ENCODE data around the gene SPEN.

Gene SPEN

GRCh38 chr1:15836772-15837669, 10.5 kb upstream of the SPEN start:
- no peak for TF ChIP-seq CTCF (conservative IDR thresholded peaks at IDR 0.05; ENCODE audit: low read depth, low read length)
- Histone ChIP-seq H3K27me3 (ENCODE audit: insufficient read depth, low read depth) (no peaks in the 10 kb centered on the region), H2AFZ (ENCODE audit: low read depth) (peak overlapping the region; percentile 64; the same call in 1 of the 2 replicates), H3K4me1 (ENCODE audit: low read depth, poor library complexity, severe bottlenecking) (peaks cover 12% of the 10 kb centered on the region), H3K9ac (peak overlapping the region; percentile 95; the same call in 1 of the 2 replicates), H4K20me1 (ENCODE audit: insufficient read depth) (no peaks in the 10 kb centered on the region), H3K4me3 (IDR thresholded peaks at IDR 0.05; ENCODE audit: insufficient read depth, low read depth, low read length) (no peak overlapping the region), H3K27ac (peak overlapping the region; percentile 97), H3K79me2 (ENCODE audit: insufficient read depth, low read depth) (peaks cover 18% of the 10 kb centered on the region), H3K4me2 (peak overlapping the region; percentile 71), H3K36me3 (ENCODE audit: insufficient read depth) (no peaks in the 10 kb centered on the region)

GRCh38 chr1:15837931-15838330, 9.6 kb upstream of the SPEN start:
- TF ChIP-seq CTCF (conservative IDR thresholded peaks at IDR 0.05; ENCODE audit: low read depth, low read length) = no peak
- Histone ChIP-seq H3K27ac (no peak overlapping the region), H3K79me2 (ENCODE audit: insufficient read depth, low read depth) (peaks cover 11% of the 10 kb centered on the region), H3K36me3 (ENCODE audit: insufficient read depth) (no peaks in the 10 kb centered on the region), H3K4me2 (no peak overlapping the region), H4K20me1 (ENCODE audit: insufficient read depth) (no peaks in the 10 kb centered on the region), H3K9ac (no peak overlapping the region), H3K27me3 (ENCODE audit: insufficient read depth, low read depth) (no peaks in the 10 kb centered on the region), H3K4me1 (ENCODE audit: low read depth, poor library complexity, severe bottlenecking) (peaks cover 10% of the 10 kb centered on the region), H2AFZ (ENCODE audit: low read depth) (no peak overlapping the region), H3K4me3 (IDR thresholded peaks at IDR 0.05; ENCODE audit: insufficient read depth, low read depth, low read length) (no peak overlapping the region)

- H3K4me1 ChIP-seq (ENCODE audit: low read depth, poor library complexity, severe bottlenecking) = peaks cover 8% of the 10 kb centered on the region
Observed at GRCh38 chr1:15838721-15839120, 8.8 kb upstream of the SPEN start.

More at GRCh38 chr1:15838721-15839120, 8.8 kb upstream of the SPEN start:
- Histone ChIP-seq H3K79me2 (ENCODE audit: insufficient read depth, low read depth) (peaks cover 3% of the 10 kb centered on the region; the same call in 1 of the 2 replicates), H3K36me3 (ENCODE audit: insufficient read depth) (no peaks in the 10 kb centered on the region), H3K4me3 (IDR thresholded peaks at IDR 0.05; ENCODE audit: insufficient read depth, low read depth, low read length) (no peak overlapping the region), H3K9ac (no peak overlapping the region), H3K27ac (no peak overlapping the region), H3K27me3 (ENCODE audit: insufficient read depth, low read depth) (no peaks in the 10 kb centered on the region), H3K4me2 (no peak overlapping the region), H2AFZ (ENCODE audit: low read depth) (no peak overlapping the region), H4K20me1 (ENCODE audit: insufficient read depth) (no peaks in the 10 kb centered on the region)
- TF ChIP-seq CTCF (conservative IDR thresholded peaks at IDR 0.05; ENCODE audit: low read depth, low read length) = no peak
